NCI-H82 (cell line): ENCODE measurements around the gene ADAMTSL1.

Experiments used
- DNase-seq: peaks from one replicate; lab custom pipeline; 2025; lab: John Stamatoyannopoulos, UW

Gene ADAMTSL1

GRCh38 chr9:18935541-18935940, 461.6 kb downstream of the ADAMTSL1 start:
- DNase-seq = no peak

- DNase-seq = no peak
Observed at GRCh38 chr9:18936094-18936871, 462.3 kb downstream of the ADAMTSL1 start.

GRCh38 chr9:18939943-18940342, 466.0 kb downstream of the ADAMTSL1 start:
- no peak for DNase-seq

- DNase-seq = no peak
Observed at GRCh38 chr9:18941060-18941740, 467.2 kb downstream of the ADAMTSL1 start.

GRCh38 chr9:18942801-18943200, 468.8 kb downstream of the ADAMTSL1 start:
- DNase-seq = no peak

- no peak for DNase-seq
Observed at GRCh38 chr9:18947892-18948339, 474.0 kb downstream of the ADAMTSL1 start.

GRCh38 chr9:18951936-18952335, 478.0 kb downstream of the ADAMTSL1 start:
- DNase-seq = no peak

GRCh38 chr9:18955626-18956025, 481.7 kb downstream of the ADAMTSL1 start:
- DNase-seq = no peak
